Measurements from ENCODE around the gene CEP78.

The CEP78 gene

GRCh38 chr9:78288214-78288892, 52.5 kb downstream of the CEP78 start:
- no peak for DNase-seq (ENCODE audit: low spot score)

- DNase-seq (ENCODE audit: low spot score) = no peak
These were observed 53.6 kb downstream of the CEP78 start for GRCh38 chr9:78289474-78289873.

GRCh38 chr9:78291240-78291925, 55.5 kb downstream of the CEP78 start:
- DNase-seq (ENCODE audit: low spot score) = no peak

GRCh38 chr9:78292026-78292425, 56.2 kb downstream of the CEP78 start:
- DNase-seq (ENCODE audit: low spot score) = no peak

GRCh38 chr9:78292716-78293497, 57.0 kb downstream of the CEP78 start:
- DNase-seq (ENCODE audit: low spot score) = no peak

GRCh38 chr9:78294290-78295176, 58.7 kb downstream of the CEP78 start:
- no peak for DNase-seq (ENCODE audit: low spot score)

GRCh38 chr9:78295177-78295575, 59.3 kb downstream of the CEP78 start:
- DNase-seq (ENCODE audit: low spot score) = no peak

GRCh38 chr9:78295731-78296130, 59.9 kb downstream of the CEP78 start:
- no peak for DNase-seq (ENCODE audit: low spot score)

- peak; percentile 69 for DNase-seq (ENCODE audit: low spot score)
These were observed 60.5 kb downstream of the CEP78 start for GRCh38 chr9:78296201-78296892.

- DNase-seq (ENCODE audit: low spot score) = peak; percentile 99
These were observed 61.2 kb downstream of the CEP78 start, which contains the start of gene PSAT1 for GRCh38 chr9:78296893-78297671. PSAT1 (plus strand) TSS chr9:78297125; CDS start chr9:78297211, 86 bp downstream.

- DNase-seq (ENCODE audit: low spot score) = no peak
These were observed 61.7 kb downstream of the CEP78 start for GRCh38 chr9:78297672-78297961.

GRCh38 chr9:78298046-78298765, 62.3 kb downstream of the CEP78 start:
- peak; percentile 29 for DNase-seq (ENCODE audit: low spot score)

- DNase-seq (ENCODE audit: low spot score) = no peak
These were observed 64.3 kb downstream of the CEP78 start for GRCh38 chr9:78300209-78300608.

GRCh38 chr9:78301466-78301865, 65.6 kb downstream of the CEP78 start:
- DNase-seq (ENCODE audit: low spot score) = no peak

- no peak for DNase-seq (ENCODE audit: low spot score)
These were observed 67.6 kb downstream of the CEP78 start for GRCh38 chr9:78303377-78304062.

GRCh38 chr9:78304357-78304756, 68.5 kb downstream of the CEP78 start:
- no peak for DNase-seq (ENCODE audit: low spot score)

GRCh38 chr9:78306222-78307076, 70.6 kb downstream of the CEP78 start:
- no peak for DNase-seq (ENCODE audit: low spot score)

- no peak for DNase-seq (ENCODE audit: low spot score)
These were observed 71.5 kb downstream of the CEP78 start for GRCh38 chr9:78307360-78307759.

All from AG20443 (cell line).